Stimulated activated CD4-positive, alpha-beta T cell treated with anti-CD3 and anti-CD28 coated beads, Interleukin-2, amount 100 ng/mL, for 4 hours (primary cell): ENCODE results near the gene LY6G6D.

Source experiments
- DNase-seq: peaks from one replicate; pipeline ENCODE4 v3.0.0-alpha.2; 2020; ENCODE audit warnings: low read depth

LY6G6D gene

DNA sequence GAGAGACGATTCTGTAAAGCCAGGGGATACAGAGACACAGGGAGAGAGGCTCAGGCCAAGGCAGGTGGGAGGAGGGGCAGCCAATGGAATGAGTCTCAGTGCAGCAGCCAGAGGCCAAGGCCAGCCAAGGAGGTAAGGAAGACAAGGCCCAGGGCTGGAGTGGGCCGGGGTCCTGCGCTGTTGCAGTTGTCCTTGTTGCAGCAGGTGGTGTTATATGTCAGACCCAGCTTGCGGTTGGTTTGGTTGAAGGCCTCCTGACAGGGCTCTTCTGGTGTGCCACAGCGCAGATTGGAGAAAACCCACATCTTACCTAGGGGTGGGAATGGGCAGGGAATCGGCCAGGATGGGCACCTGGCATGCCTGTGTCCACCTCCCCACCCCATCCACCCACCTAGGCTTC is 3.9 kb downstream of the LY6G6D start:
- no peak for DNase-seq

DNA sequence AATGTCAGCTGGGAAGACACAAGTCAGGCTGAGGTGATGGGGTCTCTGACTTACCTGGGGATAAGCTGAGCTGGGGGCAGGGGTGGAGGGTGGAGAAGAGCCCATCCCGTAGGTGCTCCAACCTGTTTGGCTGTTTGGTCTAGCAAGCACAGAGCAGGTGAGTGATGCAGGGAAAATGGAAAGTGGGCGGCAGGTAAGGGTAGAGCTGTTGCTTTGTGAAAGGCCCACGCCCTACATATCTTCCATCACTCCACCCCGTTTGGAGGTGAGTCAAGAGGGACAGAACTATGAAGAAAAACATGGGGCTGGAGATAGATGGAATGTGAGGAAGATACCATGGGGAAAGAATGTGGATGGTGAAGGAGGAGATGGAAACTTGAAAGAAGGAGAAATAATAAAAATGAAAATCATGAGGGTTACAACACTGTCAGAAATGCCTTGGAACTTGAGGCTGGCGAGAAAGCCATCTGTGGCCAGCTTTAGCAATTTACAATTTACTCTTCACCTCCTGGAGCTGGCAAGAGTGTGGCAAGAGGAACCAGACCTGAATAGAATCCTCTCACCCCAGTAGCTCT is 5.1 kb downstream of the LY6G6D start:
- DNase-seq, result no peak

GRCh38 chr6:31721351-31722020 is 6.3 kb downstream of the LY6G6D start, which contains the start of gene LY6G6C:
LY6G6C (minus strand) TSS chr6:31721746; CDS start chr6:31721679, 67 bp downstream.
- no peak for DNase-seq

DNA sequence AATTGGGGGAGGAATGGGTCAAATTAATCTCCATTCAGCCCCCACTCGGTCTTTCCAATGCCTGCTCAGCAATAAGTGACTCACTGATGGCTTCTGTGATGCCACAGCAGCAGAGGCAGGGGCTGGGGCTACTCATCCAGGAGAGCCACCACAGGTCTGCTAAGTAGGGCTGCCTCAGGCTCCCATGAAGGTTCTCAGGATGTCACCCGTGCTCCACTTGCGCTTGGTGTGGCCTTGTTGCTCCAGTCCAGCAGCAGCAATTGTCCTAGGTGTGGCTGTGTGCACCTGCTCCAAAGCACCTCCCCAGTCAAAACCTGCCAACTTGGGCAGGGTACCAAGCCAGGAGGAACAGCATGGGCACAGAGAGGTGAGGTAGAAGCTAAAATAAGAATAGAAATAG is 7.0 kb downstream of the LY6G6D start:
- DNase-seq, result no peak

DNA sequence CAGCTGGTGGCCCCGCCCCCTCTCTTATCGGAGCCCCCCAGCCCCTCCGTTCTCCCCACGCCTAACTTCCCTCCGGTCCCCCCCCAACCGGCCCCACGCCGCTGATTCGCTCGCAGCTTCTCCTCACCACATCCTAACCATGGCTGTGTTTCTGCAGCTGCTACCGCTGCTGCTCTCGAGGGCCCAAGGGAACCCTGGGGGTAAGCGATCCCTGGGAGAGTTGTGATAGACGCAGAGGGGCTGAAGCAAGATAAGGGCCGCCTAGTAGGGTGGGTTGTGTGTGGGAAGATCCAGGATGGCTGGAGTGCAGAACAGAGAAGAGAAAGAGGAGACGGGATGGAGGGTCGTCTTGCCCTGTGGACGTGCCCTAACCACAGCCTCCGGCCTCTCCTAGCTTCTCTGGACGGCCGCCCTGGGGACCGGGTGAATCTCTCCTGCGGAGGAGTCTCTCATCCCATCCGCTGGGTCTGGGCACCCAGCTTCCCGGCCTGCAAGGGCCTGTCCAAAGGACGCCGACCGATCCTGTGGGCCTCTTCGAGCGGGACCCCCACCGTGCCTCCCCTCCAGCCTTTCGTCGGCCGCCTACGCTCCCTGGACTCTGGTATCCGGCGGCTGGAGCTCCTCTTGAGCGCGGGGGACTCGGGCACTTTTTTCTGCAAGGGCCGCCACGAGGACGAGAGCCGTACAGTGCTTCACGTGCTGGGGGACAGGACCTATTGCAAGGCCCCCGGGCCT is 8.3 kb downstream of the LY6G6D start, which contains the start of gene MPIG6B:
TSS of gene MPIG6B (plus strand) at position 129 of the 735 bp plus-strand sequence. CDS start at position 140, 11 bp downstream.
- no peak for DNase-seq

GRCh38 chr6:31723980-31724691 is 9.0 kb downstream of the LY6G6D start:
- no peak for DNase-seq

GRCh38 chr6:31725502-31726350 is 10.6 kb downstream of the LY6G6D start:
- no peak for DNase-seq

- DNase-seq, result no peak
Measured at GRCh38 chr6:31727034-31727716, 12.0 kb downstream of the LY6G6D start.

GRCh38 chr6:31727717-31728671 is 12.8 kb downstream of the LY6G6D start:
- DNase-seq, result no peak

DNA sequence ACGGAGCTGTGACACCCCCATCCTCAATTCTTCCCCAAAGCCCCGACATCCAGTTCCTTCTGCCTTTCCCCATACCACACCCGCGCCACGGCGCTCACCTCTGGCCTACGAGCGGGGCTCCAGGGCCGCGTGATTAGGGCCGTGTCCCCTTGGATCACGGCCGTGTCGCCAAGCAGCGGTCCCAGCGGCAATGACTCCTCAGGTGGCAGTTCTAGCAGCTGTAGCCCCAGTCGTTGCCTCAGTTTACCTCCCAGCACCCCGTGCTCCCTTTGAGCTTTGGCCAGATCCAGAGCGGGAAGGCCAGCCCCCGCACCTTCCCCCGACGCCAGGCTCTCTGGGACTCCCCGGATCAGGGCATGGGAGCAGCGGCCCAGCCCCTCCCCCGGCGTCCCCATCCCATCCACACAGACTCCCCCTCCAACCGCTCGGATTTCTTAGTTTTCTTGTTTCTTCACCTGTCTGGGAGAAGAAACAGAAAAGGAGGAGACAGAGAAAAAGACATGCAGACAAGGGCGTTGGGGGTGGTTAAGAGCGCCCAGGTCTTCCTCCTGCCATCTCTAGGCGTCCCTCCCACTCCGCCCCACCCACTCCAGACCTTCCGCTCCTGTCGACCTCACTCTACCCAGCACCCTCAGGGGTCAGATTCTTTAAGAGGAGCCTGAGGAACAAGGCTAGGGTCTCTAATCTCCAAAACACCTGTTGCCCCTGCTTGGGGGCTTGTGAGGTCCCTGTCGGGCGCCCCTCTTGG is 13.8 kb downstream of the LY6G6D start, which contains the start of gene DDAH2:
TSS of gene DDAH2 (minus strand) at position 533 of the 748 bp plus-strand sequence. CDS start at position 395, 138 bp downstream.
- DNase-seq, result no peak

DNA sequence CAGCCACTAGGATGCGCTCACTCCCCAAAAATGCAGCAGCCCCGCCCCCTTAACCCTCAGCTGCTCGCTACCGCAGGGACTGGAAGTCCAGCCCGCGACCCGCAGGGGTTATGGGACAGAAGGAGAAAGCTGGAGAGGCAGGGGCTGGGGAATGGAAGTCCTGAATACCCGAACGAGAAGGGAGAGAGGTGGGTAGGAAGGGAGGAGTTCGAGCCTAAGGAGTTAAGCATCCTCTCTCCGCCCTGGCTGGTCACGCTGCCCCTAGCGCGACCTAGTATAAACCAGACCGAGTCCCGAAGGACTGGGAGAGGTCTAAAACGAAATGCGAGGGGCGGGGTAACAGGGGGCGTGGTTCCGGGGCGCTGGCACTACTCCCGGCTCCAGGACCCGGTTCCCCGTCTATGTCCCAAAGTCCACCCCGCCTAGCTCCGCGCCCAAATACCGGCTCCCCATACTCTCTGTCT is 14.4 kb downstream of the LY6G6D start:
- DNase-seq, result peak; percentile 73

DNA sequence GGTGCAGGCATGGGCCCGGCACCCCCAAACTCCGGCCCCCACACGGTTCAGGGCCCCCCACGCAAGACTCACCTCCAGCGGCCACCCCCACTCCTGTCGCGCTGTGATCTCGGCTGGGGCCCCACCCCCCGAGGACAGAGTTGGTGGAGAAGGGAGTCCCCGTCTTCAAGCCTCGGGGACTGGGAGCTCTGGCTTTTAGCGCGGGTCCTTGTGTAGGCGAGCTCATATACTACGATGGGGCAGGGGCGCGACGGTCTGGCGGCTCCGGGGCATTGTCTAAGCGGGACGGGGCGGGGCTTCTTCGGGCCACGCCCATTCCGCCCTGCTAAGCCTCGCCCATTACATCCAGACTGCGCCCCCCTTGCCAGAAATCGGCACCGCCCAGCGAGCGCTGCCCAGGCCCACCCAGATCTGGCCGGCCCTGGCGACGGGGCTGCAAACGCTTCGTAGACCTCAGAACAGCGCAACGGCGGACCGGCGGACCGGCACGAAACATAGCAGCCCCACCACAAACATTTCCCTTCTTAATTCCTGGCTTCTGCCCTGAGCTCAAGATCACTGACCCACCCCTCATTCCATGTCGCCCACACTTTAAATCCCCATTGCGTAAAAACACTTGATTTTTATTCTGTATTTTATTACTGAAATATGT is 15.0 kb downstream of the LY6G6D start:
- peak; percentile 50 for DNase-seq

GRCh38 chr6:31730631-31731086 is 15.5 kb downstream of the LY6G6D start:
- DNase-seq, result no peak

DNA sequence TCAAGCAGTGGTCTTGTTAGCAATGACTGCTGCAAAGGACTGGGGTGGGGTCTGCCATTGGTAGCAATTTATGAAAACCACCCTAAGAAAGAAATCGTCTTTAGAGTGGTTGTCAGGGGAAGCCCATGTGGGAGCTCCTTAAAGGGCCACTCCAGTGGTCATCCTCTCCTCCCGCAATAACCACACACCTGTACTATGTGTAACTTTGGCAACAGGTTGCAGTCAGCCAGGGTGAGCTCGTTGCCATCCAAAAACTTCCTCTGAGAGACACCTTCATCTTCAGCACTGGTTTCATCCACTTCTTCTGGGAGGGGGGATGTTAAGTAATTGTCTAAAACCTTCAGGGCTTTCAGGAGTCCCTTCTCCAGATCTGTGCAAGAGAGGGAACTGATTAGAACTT is 16.9 kb downstream of the LY6G6D start:
- no peak for DNase-seq

GRCh38 chr6:31733734-31734133 is 18.6 kb downstream of the LY6G6D start:
- no peak for DNase-seq

GRCh38 chr6:31734247-31734820 is 19.2 kb downstream of the LY6G6D start:
- DNase-seq, result no peak

- peak; percentile 31 for DNase-seq
Measured at GRCh38 chr6:31734821-31735406, 19.8 kb downstream of the LY6G6D start.
